D721Med (cell line): ENCODE data around the gene SUMF1.
A peak's percentile ranks its signal among the peaks of the same experiment; 100 is the strongest.

Experiments
- DNase-seq: peaks from one replicate; pipeline ENCODE4 v3.0.0; 2011; ENCODE audit warnings: low spot score; ENCODE audit not compliant: insufficient read length
- FAIRE-seq: peaks from 2 replicates; lab custom pipeline; 2011; peaks lifted over from hg19 to GRCh38; lab: Jason Lieb, UNC
- CTCF ChIP-seq: IDR thresholded peaks from 2 replicates; pipeline ENCODE4 v1.5.1; 2012; ENCODE audit warnings: mild to moderate bottlenecking, control low read depth; ENCODE audit not compliant: insufficient read depth; ENCODE audit errors: missing control alignments

SUMF1 gene

DNA sequence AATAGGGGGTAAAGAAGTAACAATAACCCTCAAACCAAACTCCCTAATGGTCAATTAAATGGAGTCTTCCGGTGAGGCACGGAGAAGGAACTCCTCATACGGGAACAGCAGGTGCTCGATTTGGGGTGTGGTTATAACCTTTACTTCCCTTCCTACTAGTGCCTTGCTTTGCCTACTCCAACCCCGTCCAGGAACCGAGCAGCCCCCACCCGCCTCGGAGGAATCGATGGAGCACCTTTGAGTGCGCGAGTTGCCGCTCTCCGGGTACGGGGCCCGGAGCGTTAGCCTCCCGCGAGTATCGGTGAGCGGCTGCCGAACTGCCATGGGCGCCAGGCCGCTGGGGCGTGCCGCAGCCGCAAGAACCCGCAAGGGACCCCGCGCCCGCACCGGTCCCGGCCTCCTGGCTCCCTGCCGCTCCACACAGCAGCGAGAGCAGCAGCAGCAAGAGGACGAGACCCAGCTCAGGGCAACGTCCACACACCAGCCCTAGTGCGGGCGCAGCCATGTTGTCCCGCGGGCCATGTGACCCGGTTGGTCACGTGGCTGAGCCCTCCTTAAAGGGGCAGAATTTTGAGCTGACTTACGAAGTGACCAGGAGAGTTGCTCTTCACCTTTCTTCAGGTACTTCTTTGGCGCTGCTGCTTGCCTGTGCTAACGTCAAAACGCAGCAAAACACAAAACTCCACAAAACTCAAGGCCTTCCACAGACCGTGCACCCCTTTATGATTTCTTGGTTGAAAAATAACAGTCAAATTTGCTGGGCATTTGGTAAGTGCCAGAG lies at the start of gene SUMF1:
Gene SUMF1 (minus strand): TSS at position 529 of the 781 bp plus-strand sequence. CDS start 24 bp downstream, at position 505.
- FAIRE-seq (peak; percentile 55), DNase-seq (peak; percentile 96)
- no peak for TF ChIP-seq CTCF

DNA sequence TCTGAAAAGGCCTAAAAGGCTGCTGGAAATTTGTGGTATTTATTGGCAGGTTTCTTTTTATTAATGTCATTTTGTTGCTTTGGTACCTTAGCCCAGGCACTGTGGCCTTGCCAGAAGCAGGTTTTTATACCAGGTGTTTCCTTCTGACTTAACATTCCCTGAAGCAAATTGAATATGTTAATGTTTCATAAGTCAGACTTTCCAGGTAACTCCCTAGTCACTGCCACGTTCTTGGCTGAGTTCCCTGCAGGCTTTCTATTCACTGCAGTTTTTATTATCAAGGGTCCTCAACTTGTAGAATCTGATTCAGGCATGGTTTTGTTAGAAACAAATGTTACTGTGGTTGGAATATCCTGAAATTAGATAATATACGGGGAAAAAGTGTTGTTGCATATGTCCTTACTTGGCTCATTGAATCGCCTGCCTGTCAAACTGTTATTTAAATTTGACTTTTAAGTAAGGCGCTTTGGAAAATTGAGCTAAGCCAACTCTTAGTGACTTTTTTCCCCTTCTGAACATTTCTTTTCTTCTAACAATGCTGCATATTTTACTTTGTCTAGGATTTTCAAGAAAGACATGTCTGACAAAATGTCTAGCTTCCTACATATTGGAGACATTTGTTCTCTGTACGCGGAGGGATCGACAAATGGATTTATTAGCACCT lies 49.0 kb upstream of the SUMF1 start:
- no peak for TF ChIP-seq CTCF
- DNase-seq (no peak), FAIRE-seq (no peak)

- FAIRE-seq (no peak), DNase-seq (no peak)
- no peak for TF ChIP-seq CTCF
These were observed 47.8 kb upstream of the SUMF1 start for GRCh38 chr3:4514916-4515315.

- DNase-seq, result no peak
- TF ChIP-seq CTCF, result no peak
- FAIRE-seq, result no peak
These were observed 47.3 kb upstream of the SUMF1 start for GRCh38 chr3:4514321-4514720.

GRCh38 chr3:4512895-4513616 lies 46.0 kb upstream of the SUMF1 start:
- DNase-seq (no peak), FAIRE-seq (no peak)
- no peak for TF ChIP-seq CTCF

DNA sequence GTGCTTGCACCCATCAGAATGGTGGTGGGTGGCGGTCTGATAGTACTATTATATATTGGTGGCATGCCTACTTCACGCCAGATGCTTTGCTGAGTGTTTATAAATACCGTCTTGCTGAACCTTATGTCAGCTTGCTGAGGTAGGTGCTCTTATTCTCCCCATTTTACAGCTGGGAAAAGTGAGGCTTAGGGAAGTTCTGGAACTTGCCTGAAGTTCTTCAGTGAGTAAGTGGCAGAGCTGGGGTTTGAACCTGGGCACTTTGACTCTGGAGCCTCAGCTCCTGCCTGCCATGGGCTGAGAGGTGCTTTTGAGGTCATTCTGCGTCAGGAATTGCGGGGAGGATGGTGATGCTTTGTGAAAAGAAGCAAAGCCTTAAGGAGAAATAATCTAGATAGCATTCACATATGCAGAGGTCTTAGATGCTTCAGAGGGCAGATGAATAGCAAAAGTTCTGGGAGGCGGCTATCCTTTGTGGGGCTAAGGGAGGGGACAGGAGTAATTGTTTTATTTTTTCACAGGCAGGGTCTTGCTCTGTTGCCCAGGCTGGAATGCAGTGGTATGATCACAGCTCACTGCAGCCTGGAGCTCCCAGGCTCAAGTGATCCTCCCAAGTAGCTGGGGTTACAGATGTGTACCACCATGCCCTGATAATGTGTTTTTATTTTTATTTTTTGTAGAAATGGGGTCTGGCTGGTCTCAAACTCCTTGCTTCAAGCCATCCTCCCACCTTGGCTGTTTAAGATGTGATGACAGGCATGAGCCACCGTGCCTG lies 44.6 kb upstream of the SUMF1 start:
- TF ChIP-seq CTCF, result no peak
- FAIRE-seq, result no peak

More for the DNA sequence above, 44.6 kb upstream of the SUMF1 start:
- no peak for DNase-seq
